Fibroblast of mammary gland (primary cell): ENCODE data around the gene SKIC2.

Source experiments
- DNase-seq: peaks from one replicate; pipeline ENCODE4 v3.0.0-alpha.2; 2010; ENCODE audit warnings: low read depth
- H3K4me3 ChIP-seq: 2 replicates; pipeline ENCODE4 v1.5.1; 2011; ENCODE audit warnings: low read depth, mild to moderate bottlenecking, low read length, moderate library complexity; ENCODE audit not compliant: control insufficient read depth
- CTCF ChIP-seq: conservative IDR thresholded peaks from 2 replicates; pipeline ENCODE4 v1.5.1; 2011; ENCODE audit warnings: low read depth, low read length, inconsistent platforms; ENCODE audit not compliant: control insufficient read depth, insufficient read depth

Gene SKIC2

GRCh38 chr6:31968326-31968725 lies 9.4 kb downstream of the SKIC2 start:
- DNase-seq, result no peak
- H3K4me3 ChIP-seq, result no peak overlapping the region
- no peak for TF ChIP-seq CTCF

GRCh38 chr6:31968791-31969711 lies 10.1 kb downstream of the SKIC2 start:
- no peak for TF ChIP-seq CTCF
- no peak overlapping the region for H3K4me3 ChIP-seq
- no peak for DNase-seq

GRCh38 chr6:31969712-31970603 lies 11.0 kb downstream of the SKIC2 start:
- no peak for TF ChIP-seq CTCF
- peak; percentile 43 for DNase-seq
- H3K4me3 ChIP-seq, result peak overlapping the region; percentile 93

GRCh38 chr6:31970604-31971271 lies 11.8 kb downstream of the SKIC2 start:
- TF ChIP-seq CTCF, result no peak
- no peak for DNase-seq
- H3K4me3 ChIP-seq, result peak overlapping the region; percentile 93

- peak overlapping the region; percentile 93 for H3K4me3 ChIP-seq
- no peak for DNase-seq
- TF ChIP-seq CTCF, result no peak
These were observed 12.5 kb downstream of the SKIC2 start for GRCh38 chr6:31971279-31971992.

- H3K4me3 ChIP-seq, result peak within 1 kb of the TSS; percentile 93
- DNase-seq, result peak; percentile 98
- TF ChIP-seq CTCF, result no peak
These were observed 13.2 kb downstream of the SKIC2 start, which contains the start of gene DXO for GRCh38 chr6:31971993-31972708. TSS of gene DXO (minus strand) at chr6:31972138. CDS start at chr6:31971675, 463 bp downstream.
